A549 (cell line): ENCODE measurements around the gene RMP24.

Experiments
- ATAC-seq, 2 experiments: fragments of 200-7000 bp in 1 of 2; fragments of >200 bp in 1 of 2; cut with Nextera tagmentation in 1 of 2; cut with Tn5 transposase in 1 of 2; 3 replicates each; pipeline versions ENCODE4 v1.8.0 to v1.9.1; 2018 to 2020; ENCODE audit warnings: mild to moderate bottlenecking in 1 of 2, moderate library complexity in 1 of 2
- CTCF ChIA-PET: fragments of 300-600 bp; sonication (Branson Sonifier 250); formaldehyde crosslinking; extraction: SDS; loops from one replicate; lab custom pipeline; 2021; ENCODE audit warnings: antibody characterized with exemption, inconsistent platforms; lab: Yijun Ruan, JAX
- POLR2A ChIA-PET: fragments of 350-600 bp; formaldehyde crosslinking; extraction: SDS; loops from one replicate; lab custom pipeline; 2021; ENCODE audit warnings: antibody characterized with exemption, inconsistent platforms; lab: Yijun Ruan, JAX
- DNase-seq, 2 experiments: peaks; one replicate each; pipeline versions ENCODE4 v3.0.0 to v3.0.0-alpha.2; 2011 to 2016; ENCODE audit warnings: low read depth in 1 of 2, low spot score in 1 of 2
- FAIRE-seq: peaks from 2 replicates; lab custom pipeline; 2011; peaks lifted over from hg19 to GRCh38; lab: Jason Lieb, UNC
- H3K27ac ChIP-seq, 2 experiments: fragments of >200 bp; sonication (Bioruptor Twin); formaldehyde crosslinking; 3 replicates each; pipeline ENCODE4 v1.5.1; 2016 to 2017
- H3K4me1 ChIP-seq: fragments of >200 bp; sonication (Bioruptor Twin); formaldehyde crosslinking; 3 replicates; pipeline ENCODE4 v1.6.1; 2016
- H3K4me2 ChIP-seq: fragments of >200 bp; sonication (Bioruptor Twin); formaldehyde crosslinking; 3 replicates; pipeline ENCODE4 v1.6.1; 2016
- H3K4me3 ChIP-seq: fragments of >200 bp; sonication (Bioruptor Twin); formaldehyde crosslinking; 3 replicates; pipeline ENCODE4 v1.5.1; 2016
- H3K9me3 ChIP-seq: fragments of >200 bp; sonication (Bioruptor Twin); formaldehyde crosslinking; 3 replicates; pipeline ENCODE4 v1.6.1; 2016
- CBX2 ChIP-seq: fragments of 200-600 bp; sonication (generic); IDR thresholded peaks from 2 replicates; pipeline ENCODE4 v1.6.1; 2016; ENCODE audit warnings: low read depth, mild to moderate bottlenecking, borderline replicate concordance
- CEBPB ChIP-seq, 2 experiments: fragments of >200 bp in 1 of 2; sonication (Bioruptor Twin) in 1 of 2; formaldehyde crosslinking in 1 of 2; IDR thresholded peaks; 2 replicates each; pipeline ENCODE4 v1.6.1; 2012 to 2016
- CHD4 ChIP-seq: fragments of 200-600 bp; sonication (generic); IDR thresholded peaks from 2 replicates; pipeline ENCODE4 v1.6.1; 2016; ENCODE audit warnings: antibody characterized with exemption, mild to moderate bottlenecking, borderline replicate concordance
- CTCF ChIP-seq: fragments of >200 bp; sonication (Bioruptor Twin); formaldehyde crosslinking; IDR thresholded peaks from 3 replicates; pipeline ENCODE4 v1.5.1; 2016
- E2F6 ChIP-seq: IDR thresholded peaks from 2 replicates; pipeline ENCODE4 v1.6.1; 2012; ENCODE audit warnings: low read depth, borderline replicate concordance
- EHMT2 ChIP-seq: fragments of 200-600 bp; sonication (generic); IDR thresholded peaks from 2 replicates; pipeline ENCODE4 v1.6.1; 2016; ENCODE audit warnings: antibody characterized with exemption, low read depth, mild to moderate bottlenecking, moderate library complexity
- EP300 ChIP-seq, 2 experiments: fragments of >200 bp; sonication (Bioruptor Twin); formaldehyde crosslinking; IDR thresholded peaks; 2 replicates in 1 of 2; 3 replicates in 1 of 2; pipeline ENCODE4 v1.6.1; 2016 to 2017
- ESRRA ChIP-seq: fragments of 150-350 bp; IDR thresholded peaks from 2 replicates; pipeline ENCODE4 v1.6.1; 2014; ENCODE audit warnings: mild to moderate bottlenecking, low read length, borderline replicate concordance
- HES2 ChIP-seq: fragments of >200 bp; sonication (Bioruptor Twin); formaldehyde crosslinking; IDR thresholded peaks from 2 replicates; pipeline ENCODE4 v1.6.1; 2016
- HOXB13 ChIP-seq: fragments of 250-450 bp; sonication (Bioruptor Pico); IDR thresholded peaks from 2 replicates; pipeline ENCODE4 v1.5.0; 2020; ENCODE audit warnings: low read depth, mild to moderate bottlenecking, moderate library complexity
- JUN ChIP-seq, 2 experiments: fragments of >200 bp; sonication (Bioruptor Twin); formaldehyde crosslinking; IDR thresholded peaks; 2 replicates in 1 of 2; 3 replicates in 1 of 2; pipeline ENCODE4 v1.6.1; 2016 to 2017
- JUNB ChIP-seq: fragments of >200 bp; sonication (Bioruptor Twin); formaldehyde crosslinking; IDR thresholded peaks from 2 replicates; pipeline ENCODE4 v1.6.1; 2016
- KDM5A ChIP-seq: fragments of 200-600 bp; sonication (generic); IDR thresholded peaks from 2 replicates; pipeline ENCODE4 v1.6.1; 2016; ENCODE audit warnings: antibody characterized with exemption, mild to moderate bottlenecking
- MYC ChIP-seq: IDR thresholded peaks from 2 replicates; pipeline ENCODE4 v1.6.1; 2012; ENCODE audit warnings: mild to moderate bottlenecking, inconsistent platforms, low read length, improper control_type of control experiment, borderline replicate concordance
- NFE2L2 ChIP-seq: fragments of 150-350 bp; conservative IDR thresholded peaks from 2 replicates; pipeline ENCODE4 v1.6.1; 2014; ENCODE audit warnings: low read length
- PBX3 ChIP-seq: IDR thresholded peaks from 2 replicates; pipeline ENCODE4 v1.6.1; 2012
- PHF8 ChIP-seq: fragments of 200-600 bp; sonication (generic); IDR thresholded peaks from 2 replicates; pipeline ENCODE4 v1.6.1; 2016; ENCODE audit warnings: low read depth, mild to moderate bottlenecking, antibody characterized with exemption, moderate library complexity, borderline replicate concordance
- POLR2A ChIP-seq: IDR thresholded peaks from 2 replicates; pipeline ENCODE4 v1.6.1; 2012; ENCODE audit warnings: mild to moderate bottlenecking, low read length
- RNF2 ChIP-seq: fragments of 200-600 bp; sonication (generic); IDR thresholded peaks from 2 replicates; pipeline ENCODE4 v1.6.1; 2016; ENCODE audit warnings: low read depth, mild to moderate bottlenecking, antibody characterized with exemption, moderate library complexity, borderline replicate concordance
- USF2 ChIP-seq: fragments of 450-650 bp; IDR thresholded peaks from 2 replicates; pipeline ENCODE4 v1.6.1; 2014; ENCODE audit warnings: antibody characterized with exemption
- ZFP36 ChIP-seq: fragments of 450-650 bp; IDR thresholded peaks from 2 replicates; pipeline ENCODE4 v1.6.1; 2014; ENCODE audit warnings: borderline replicate concordance; ENCODE audit not compliant: partially characterized antibody
- ZNF302 ChIP-seq: fragments of 250-450 bp; sonication (Bioruptor Pico); IDR thresholded peaks from 2 replicates; pipeline ENCODE4 v1.9.0; 2021; ENCODE audit warnings: inconsistent platforms, mild to moderate bottlenecking, moderate library complexity
- WGBS: methylation state at CpG from one replicate; pipeline ENCODE4 v1.1.6; 2017; ENCODE audit errors: missing lambda C conversion rate; 5-methylcytosine and 5-hydroxymethylcytosine counted together
- TF ChIP-seq, protein P1 (sequence below): fragments of >200 bp; sonication (Bioruptor Twin); formaldehyde crosslinking; IDR thresholded peaks from 3 replicates; pipeline ENCODE4 v1.6.1; 2016

Gene RMP24

GRCh38 chr18:35942133-35942532 is 30.3 kb upstream of the RMP24 start:
- no peaks in the 10 kb centered on the region for H3K4me1 ChIP-seq
- FAIRE-seq: no peak
- no peak for TF ChIP-seq CTCF
- TF ChIP-seq JUNB: no peak
- no peak for TF ChIP-seq NFE2L2
- no peak for TF ChIP-seq USF2
- no peak for TF ChIP-seq EHMT2
- TF ChIP-seq ESRRA: no peak
- no peak for TF ChIP-seq ZFP36
- TF ChIP-seq EP300 (IDR thresholded peaks at IDR 0.05): no peak
- TF ChIP-seq CHD4: no peak
- TF ChIP-seq PHF8: no peak
- TF ChIP-seq CBX2: no peak
- TF ChIP-seq CEBPB (IDR thresholded peaks at IDR 0.05): no peak
- no peak for TF ChIP-seq HOXB13 (CRISPR knock-in tag)
- no peak for TF ChIP-seq ZNF302 (CRISPR knock-in tag)
- TF ChIP-seq PBX3: no peak
- TF ChIP-seq POLR2A: no peak
- no peak for TF ChIP-seq KDM5A
- TF ChIP-seq HES2: no peak
- TF ChIP-seq, all 56 proteins: peak for 0
- ATAC-seq (no peak), DNase-seq (no peak)
- ChIA-PET CTCF (interaction anchor here (1.3 to 2.1 kb wide), 2 partner anchors 8 to 33 kb away, joined by 3 to 16 read pairs; no protein-coding TSS in a partner anchor), POLR2A (no interaction called here)
- Histone ChIP-seq H3K9me3 (no peaks in the 10 kb centered on the region), H3K27ac (no peak overlapping the region), H3K4me3 (no peak overlapping the region), H3K4me2 (no peak overlapping the region)

DNA sequence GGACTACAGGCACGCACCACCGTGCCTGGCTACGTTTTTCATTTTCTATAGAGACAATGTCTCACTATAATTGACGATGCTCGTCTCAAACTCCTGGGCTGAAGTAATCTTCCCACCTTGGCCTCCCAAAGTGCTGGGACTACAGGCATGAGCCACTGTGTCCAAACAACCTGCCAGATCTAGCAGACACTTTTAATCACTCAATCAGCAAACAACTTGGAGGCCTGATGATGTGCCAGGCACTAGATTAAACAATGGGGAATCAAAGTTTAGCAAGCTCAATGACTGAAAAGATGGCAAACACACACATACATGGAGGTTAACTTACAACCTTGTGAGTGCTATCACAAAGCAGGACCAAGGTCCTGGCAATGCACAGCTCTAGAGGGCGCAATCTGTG is 29.8 kb upstream of the RMP24 start:
- ChIA-PET CTCF (interaction anchor here (2.1 kb wide), 1 partner anchor 7 kb away, joined by 16 read pairs; no protein-coding TSS in a partner anchor), POLR2A (no interaction called here)
- 67% methylated on average over 3 of the region's 6 CpGs for WGBS
- Histone ChIP-seq H3K9me3 (no peaks in the 10 kb centered on the region), H3K4me2 (no peak overlapping the region), H3K4me3 (no peak overlapping the region), H3K27ac (no peak overlapping the region), H3K4me1 (no peaks in the 10 kb centered on the region)
- TF ChIP-seq JUN (IDR thresholded peaks at IDR 0.05) (no peak), RNF2 (no peak), EHMT2 (no peak), MYC (no peak), POLR2A (no peak), E2F6 (no peak)
- TF ChIP-seq, protein P1, sequence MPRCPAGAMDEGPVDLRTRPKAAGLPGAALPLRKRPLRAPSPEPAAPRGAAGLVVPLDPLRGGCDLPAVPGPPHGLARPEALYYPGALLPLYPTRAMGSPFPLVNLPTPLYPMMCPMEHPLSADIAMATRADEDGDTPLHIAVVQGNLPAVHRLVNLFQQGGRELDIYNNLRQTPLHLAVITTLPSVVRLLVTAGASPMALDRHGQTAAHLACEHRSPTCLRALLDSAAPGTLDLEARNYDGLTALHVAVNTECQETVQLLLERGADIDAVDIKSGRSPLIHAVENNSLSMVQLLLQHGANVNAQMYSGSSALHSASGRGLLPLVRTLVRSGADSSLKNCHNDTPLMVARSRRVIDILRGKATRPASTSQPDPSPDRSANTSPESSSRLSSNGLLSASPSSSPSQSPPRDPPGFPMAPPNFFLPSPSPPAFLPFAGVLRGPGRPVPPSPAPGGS: no peak
- FAIRE-seq: no peak
- ATAC-seq: no peak
- no peak for DNase-seq
